DOHH2 (cell line): ENCODE measurements around the gene RNF19B.

Source experiments
- H3F3A ChIP-seq: fragments of 200-600 bp; sonication (generic), shearing (Covaris generic); 2 replicates; pipeline ENCODE4 v1.6.0; 2016; ENCODE audit warnings: antibody characterized with exemption, mild to moderate bottlenecking; ENCODE audit not compliant: control insufficient read depth, insufficient read depth
- H3K27ac ChIP-seq: fragments of 200-600 bp; sonication (generic); 2 replicates; pipeline ENCODE4 v1.5.1; 2014; ENCODE audit warnings: low read depth, mild to moderate bottlenecking, low read length, moderate library complexity
- H3K27me3 ChIP-seq: fragments of 200-600 bp; sonication (generic); 2 replicates; pipeline ENCODE4 v1.6.1; 2014; ENCODE audit warnings: mild to moderate bottlenecking, low read length, mixed read lengths; ENCODE audit not compliant: control insufficient read depth
- H3K36me3 ChIP-seq: fragments of 200-600 bp; sonication (generic); 2 replicates; pipeline ENCODE4 v1.6.1; 2014; ENCODE audit warnings: mild to moderate bottlenecking, low read length, moderate library complexity, mixed read lengths; ENCODE audit not compliant: control insufficient read depth
- H3K4me1 ChIP-seq: fragments of 200-600 bp; sonication (generic); 2 replicates; pipeline ENCODE4 v1.6.1; 2014; ENCODE audit warnings: mild to moderate bottlenecking, low read length, mixed read lengths; ENCODE audit not compliant: control insufficient read depth
- H3K4me2 ChIP-seq: fragments of 200-600 bp; sonication (generic); 2 replicates; pipeline ENCODE4 v1.6.0; 2014; ENCODE audit warnings: mild to moderate bottlenecking, low read length, moderate library complexity
- H3K4me3 ChIP-seq: fragments of 200-600 bp; sonication (generic); 2 replicates; pipeline ENCODE4 v1.5.1; 2014; ENCODE audit warnings: mild to moderate bottlenecking, low read length, mixed read lengths
- H3K79me2 ChIP-seq: fragments of 200-600 bp; sonication (generic); 2 replicates; pipeline ENCODE4 v1.6.1; 2014; ENCODE audit warnings: mild to moderate bottlenecking, low read length, mixed read lengths; ENCODE audit not compliant: control insufficient read depth
- H3K9me2 ChIP-seq: fragments of 200-600 bp; sonication (generic); replicated peaks from 2 replicates; pipeline ENCODE4 v1.6.1; 2014; ENCODE audit warnings: mild to moderate bottlenecking, low read length, mixed read lengths; ENCODE audit not compliant: control insufficient read depth
- H3K9me3 ChIP-seq: fragments of 200-600 bp; sonication (generic); 2 replicates; pipeline ENCODE4 v1.6.1; 2014; ENCODE audit warnings: antibody characterized with exemption, low read length, mixed read lengths; ENCODE audit not compliant: control insufficient read depth, insufficient read depth
- H4K20me1 ChIP-seq: fragments of 200-600 bp; sonication (generic); 2 replicates; pipeline ENCODE4 v1.6.0; 2014; ENCODE audit warnings: low read depth, mild to moderate bottlenecking, antibody characterized with exemption, low read length, moderate library complexity; ENCODE audit not compliant: control insufficient read depth, insufficient read depth
- CTCF ChIP-seq: fragments of 200-600 bp; sonication (generic); IDR thresholded peaks from one replicate; pipeline ENCODE4 v1.5.1; 2014; ENCODE audit warnings: antibody characterized with exemption, mild to moderate bottlenecking, low read depth, low read length; ENCODE audit not compliant: poor library complexity, severe bottlenecking
- EZH2phosphoT487 ChIP-seq: fragments of 200-600 bp; sonication (generic); IDR thresholded peaks from 2 replicates; pipeline ENCODE4 v1.6.1; 2017; ENCODE audit warnings: borderline replicate concordance, mild to moderate bottlenecking, antibody characterized with exemption, low read length, moderate library complexity, mixed read lengths

RNF19B gene

DNA sequence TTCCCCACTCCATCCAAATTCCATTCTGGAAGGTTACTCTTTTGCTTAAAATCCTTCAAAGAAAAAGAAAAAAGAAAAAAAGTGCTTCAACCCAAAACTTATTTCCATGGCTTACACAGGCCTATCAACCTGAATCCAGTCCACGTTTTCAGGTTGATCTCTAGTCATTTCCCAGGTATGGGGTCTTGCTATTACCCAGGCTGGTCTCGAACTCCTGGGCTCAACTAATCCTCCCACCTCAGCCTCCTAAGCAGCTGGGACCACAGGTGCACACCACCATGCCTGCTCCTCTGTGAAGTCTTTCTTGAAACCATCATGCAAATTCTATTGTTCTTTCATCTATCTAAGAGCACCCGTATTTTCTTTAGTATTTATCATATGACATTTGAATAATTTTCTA is 7.6 kb downstream of the RNF19B start:
- no peak for TF ChIP-seq EZH2phosphoT487
- no peak for TF ChIP-seq CTCF
- H3K27ac ChIP-seq, result peak overlapping the region; percentile 93
- H3K36me3 ChIP-seq, result peaks cover 28% of the 10 kb centered on the region
- no peaks in the 10 kb centered on the region for H3K9me3 ChIP-seq
- H3K27me3 ChIP-seq, result no peaks in the 10 kb centered on the region
- H3K4me1 ChIP-seq, result peaks cover 94% of the 10 kb centered on the region
- no peaks in the 10 kb centered on the region for H4K20me1 ChIP-seq
- H3K79me2 ChIP-seq, result peaks cover 100% of the 10 kb centered on the region
- H3F3A ChIP-seq, result peaks cover 64% of the 10 kb centered on the region
- no peaks in the 10 kb centered on the region for H3K9me2 ChIP-seq
- peak overlapping the region; percentile 77 for H3K4me2 ChIP-seq
- H3K4me3 ChIP-seq, result peak overlapping the region; percentile 84

DNA sequence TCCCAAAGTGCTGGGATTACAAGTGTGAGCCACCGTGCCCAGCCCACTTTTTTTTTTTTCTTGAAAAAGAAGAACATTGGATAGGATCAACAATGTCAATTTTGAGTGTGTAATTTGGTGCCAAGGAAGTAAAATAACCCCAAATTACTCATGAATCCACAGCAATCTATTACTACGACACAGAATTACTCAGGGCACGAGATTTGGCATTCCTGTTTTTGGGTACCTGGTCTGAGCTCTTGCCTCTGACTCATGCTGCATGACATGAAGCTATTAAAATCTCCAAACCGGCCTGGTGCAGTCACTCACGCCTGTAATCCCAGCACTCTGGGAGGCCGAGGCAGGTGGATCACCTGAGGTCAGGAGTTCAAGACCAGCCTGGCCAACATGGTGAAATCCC is 10.4 kb downstream of the RNF19B start:
- Histone ChIP-seq H3K79me2 (peaks cover 100% of the 10 kb centered on the region), H3K9me2 (no peaks in the 10 kb centered on the region), H3K36me3 (peaks cover 34% of the 10 kb centered on the region), H3K27me3 (no peaks in the 10 kb centered on the region), H3K27ac (peak overlapping the region; percentile 93), H3K4me1 (peaks cover 100% of the 10 kb centered on the region), H4K20me1 (no peaks in the 10 kb centered on the region), H3F3A (peaks cover 45% of the 10 kb centered on the region), H3K4me3 (peak overlapping the region; percentile 50), H3K9me3 (no peaks in the 10 kb centered on the region), H3K4me2 (peak overlapping the region; percentile 77)
- no peak for TF ChIP-seq CTCF
- TF ChIP-seq EZH2phosphoT487, result no peak

- H3F3A ChIP-seq, result peaks cover 39% of the 10 kb centered on the region
- peaks cover 100% of the 10 kb centered on the region for H3K79me2 ChIP-seq
- H3K9me3 ChIP-seq, result no peaks in the 10 kb centered on the region
- no peaks in the 10 kb centered on the region for H3K27me3 ChIP-seq
- peaks cover 100% of the 10 kb centered on the region for H3K4me1 ChIP-seq
- no peak for TF ChIP-seq EZH2phosphoT487
- no peak for TF ChIP-seq CTCF
- H3K27ac ChIP-seq, result peak overlapping the region; percentile 93
- no peaks in the 10 kb centered on the region for H3K9me2 ChIP-seq
- H3K4me3 ChIP-seq, result peak overlapping the region; percentile 50
- no peaks in the 10 kb centered on the region for H4K20me1 ChIP-seq
- H3K4me2 ChIP-seq, result peak overlapping the region; percentile 77
- H3K36me3 ChIP-seq, result peaks cover 35% of the 10 kb centered on the region
Observed at GRCh38 chr1:32953495-32953894, 11.1 kb downstream of the RNF19B start.

DNA sequence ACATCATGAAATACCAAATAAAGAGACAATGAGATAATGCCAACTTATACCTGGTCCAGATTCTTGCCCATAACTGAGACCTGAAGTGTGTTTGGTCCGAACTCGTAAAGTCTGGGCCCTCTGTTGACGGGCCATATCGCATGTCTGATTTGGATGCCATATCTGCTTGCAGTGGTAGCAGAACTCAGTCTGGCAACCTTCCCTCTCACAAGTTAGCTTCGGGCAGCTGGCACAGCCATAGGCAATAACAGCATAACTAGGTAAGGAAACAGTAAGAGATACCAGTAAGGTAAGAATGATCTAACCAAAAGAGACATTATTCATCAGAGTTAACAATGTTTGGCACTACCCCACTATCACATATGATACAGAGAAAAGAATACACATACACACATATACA is 15.1 kb downstream of the RNF19B start:
- H4K20me1 ChIP-seq, result no peaks in the 10 kb centered on the region
- no peaks in the 10 kb centered on the region for H3K27me3 ChIP-seq
- H3K79me2 ChIP-seq, result peaks cover 78% of the 10 kb centered on the region
- TF ChIP-seq CTCF (no peak), EZH2phosphoT487 (no peak)
- peaks cover 17% of the 10 kb centered on the region for H3F3A ChIP-seq
- peaks cover 62% of the 10 kb centered on the region for H3K36me3 ChIP-seq
- peak overlapping the region; percentile 60 for H3K4me2 ChIP-seq
- H3K4me3 ChIP-seq, result peak overlapping the region; percentile 41
- H3K27ac ChIP-seq, result peak overlapping the region; percentile 45
- no peaks in the 10 kb centered on the region for H3K9me3 ChIP-seq
- peaks cover 69% of the 10 kb centered on the region for H3K4me1 ChIP-seq
- H3K9me2 ChIP-seq, result no peaks in the 10 kb centered on the region
